Endothelial cell of hepatic sinusoid (primary cell): ENCODE data around the gene DYNLT5.
"Not testable (repeated sequence)": the region's sequence is repeated elsewhere in the genome, so short reads cannot be mapped to it uniquely, and the experiment has no call there.

Experiments
- in situ Hi-C: cut with HindIII; loops from 2 replicates; pipeline ENCODE4 v1.10.0; 2017; ENCODE audit warnings: low sequenced_read_pairs

The DYNLT5 gene

GRCh38 chr1:66785800-66786199 is 33.5 kb downstream of the DYNLT5 start:
- in situ Hi-C loops = not testable (repeated sequence)

GRCh38 chr1:66787641-66788040 is 35.4 kb downstream of the DYNLT5 start:
- in situ Hi-C loops = no loop called here

- in situ Hi-C loops = no loop called here
Measured at GRCh38 chr1:66788231-66788939, 36.1 kb downstream of the DYNLT5 start.

GRCh38 chr1:66791621-66792610 is 39.7 kb downstream of the DYNLT5 start:
- in situ Hi-C loops = no loop called here

- in situ Hi-C loops = not testable (repeated sequence)
Measured at GRCh38 chr1:66795839-66796238, 43.6 kb downstream of the DYNLT5 start.

GRCh38 chr1:66809245-66809644 is 57.0 kb downstream of the DYNLT5 start:
- in situ Hi-C loops = no loop called here

GRCh38 chr1:66809736-66810326 is 57.6 kb downstream of the DYNLT5 start:
- in situ Hi-C loops = no loop called here

GRCh38 chr1:66824771-66825170 is 72.5 kb downstream of the DYNLT5 start:
- in situ Hi-C loops = no loop called here
